Activated effector memory CD4-positive, alpha-beta T cell treated with anti-CD3 and anti-CD28 coated beads, Interleukin-2, amount 50 U/mL, for 16 hours (primary cell): ENCODE measurements around the gene GRID2.

Experiments used
- DNase-seq: peaks from one replicate; pipeline ENCODE4 v3.0.0-alpha.2; 2020

The GRID2 gene

GRCh38 chr4:92988301-92988700 lies 684.5 kb downstream of the GRID2 start:
- DNase-seq = no peak

- DNase-seq = no peak
These were observed 689.0 kb downstream of the GRID2 start for GRCh38 chr4:92992758-92993157.

- no peak for DNase-seq
These were observed 691.0 kb downstream of the GRID2 start for GRCh38 chr4:92994727-92995126.

- DNase-seq = no peak
These were observed 692.8 kb downstream of the GRID2 start for GRCh38 chr4:92996533-92996932.

- no peak for DNase-seq
These were observed 697.1 kb downstream of the GRID2 start for GRCh38 chr4:93000910-93001309.

GRCh38 chr4:93002240-93002639 lies 698.5 kb downstream of the GRID2 start:
- no peak for DNase-seq

- DNase-seq = no peak
These were observed 712.6 kb downstream of the GRID2 start for GRCh38 chr4:93016350-93016749.

GRCh38 chr4:93018243-93018642 lies 714.5 kb downstream of the GRID2 start:
- no peak for DNase-seq

- no peak for DNase-seq
These were observed 715.0 kb downstream of the GRID2 start for GRCh38 chr4:93018806-93019205.

- no peak for DNase-seq
These were observed 726.0 kb downstream of the GRID2 start for GRCh38 chr4:93029769-93030168.

- no peak for DNase-seq
These were observed 726.9 kb downstream of the GRID2 start for GRCh38 chr4:93030670-93031069.

- no peak for DNase-seq
These were observed 727.8 kb downstream of the GRID2 start for GRCh38 chr4:93031431-93032098.

GRCh38 chr4:93042746-93043145 lies 739.0 kb downstream of the GRID2 start:
- no peak for DNase-seq

GRCh38 chr4:93053140-93053539 lies 749.4 kb downstream of the GRID2 start:
- no peak for DNase-seq

GRCh38 chr4:93061826-93062225 lies 758.1 kb downstream of the GRID2 start:
- no peak for DNase-seq

GRCh38 chr4:93063325-93063724 lies 759.6 kb downstream of the GRID2 start:
- no peak for DNase-seq

GRCh38 chr4:93065790-93066189 lies 762.0 kb downstream of the GRID2 start:
- DNase-seq = no peak

- DNase-seq = no peak
These were observed 763.0 kb downstream of the GRID2 start for GRCh38 chr4:93066749-93067148.

GRCh38 chr4:93072292-93072691 lies 768.5 kb downstream of the GRID2 start:
- DNase-seq = no peak

- no peak for DNase-seq
These were observed 776.5 kb downstream of the GRID2 start for GRCh38 chr4:93080316-93080715.

GRCh38 chr4:93084599-93085305 lies 781.0 kb downstream of the GRID2 start:
- no peak for DNase-seq

GRCh38 chr4:93086356-93086755 lies 782.6 kb downstream of the GRID2 start:
- DNase-seq = no peak

- no peak for DNase-seq
These were observed 789.0 kb downstream of the GRID2 start for GRCh38 chr4:93092765-93093164.

- no peak for DNase-seq
These were observed 799.3 kb downstream of the GRID2 start for GRCh38 chr4:93103042-93103441.

GRCh38 chr4:93116624-93117023 lies 812.9 kb downstream of the GRID2 start:
- DNase-seq = no peak
